Panc1 (cell line): ENCODE measurements around the gene GUCY1B1.

Experiments used
- POLR2AphosphoS5 ChIP-seq: IDR thresholded peaks from 2 replicates; pipeline ENCODE4 v1.6.1; 2012; ENCODE audit warnings: mild to moderate bottlenecking, low read depth, low read length, moderate library complexity
- SIN3A ChIP-seq: IDR thresholded peaks from 2 replicates; pipeline ENCODE4 v1.6.1; 2012; ENCODE audit warnings: low read depth, mild to moderate bottlenecking, low read length, moderate library complexity, borderline replicate concordance; ENCODE audit not compliant: insufficient read depth
- TF ChIP-seq, protein P1 (sequence below): fragments of 450-650 bp; IDR thresholded peaks from 2 replicates; pipeline ENCODE4 v1.5.1; 2017; ENCODE audit warnings: mild to moderate bottlenecking
- TF ChIP-seq, protein P2 (sequence below), 2 experiments: IDR thresholded peaks; 2 replicates each; pipeline ENCODE4 v1.6.1; 2011 to 2012; ENCODE audit warnings: low read depth in 2 of 2, control low read depth in 1 of 2, low read length in 1 of 2, mild to moderate bottlenecking in 1 of 2, moderate library complexity in 1 of 2; ENCODE audit not compliant: insufficient read depth in 1 of 2

GRCh38 chr4:155794589-155795236, 35.9 kb downstream of the GUCY1B1 start:
- TF ChIP-seq, protein P1, sequence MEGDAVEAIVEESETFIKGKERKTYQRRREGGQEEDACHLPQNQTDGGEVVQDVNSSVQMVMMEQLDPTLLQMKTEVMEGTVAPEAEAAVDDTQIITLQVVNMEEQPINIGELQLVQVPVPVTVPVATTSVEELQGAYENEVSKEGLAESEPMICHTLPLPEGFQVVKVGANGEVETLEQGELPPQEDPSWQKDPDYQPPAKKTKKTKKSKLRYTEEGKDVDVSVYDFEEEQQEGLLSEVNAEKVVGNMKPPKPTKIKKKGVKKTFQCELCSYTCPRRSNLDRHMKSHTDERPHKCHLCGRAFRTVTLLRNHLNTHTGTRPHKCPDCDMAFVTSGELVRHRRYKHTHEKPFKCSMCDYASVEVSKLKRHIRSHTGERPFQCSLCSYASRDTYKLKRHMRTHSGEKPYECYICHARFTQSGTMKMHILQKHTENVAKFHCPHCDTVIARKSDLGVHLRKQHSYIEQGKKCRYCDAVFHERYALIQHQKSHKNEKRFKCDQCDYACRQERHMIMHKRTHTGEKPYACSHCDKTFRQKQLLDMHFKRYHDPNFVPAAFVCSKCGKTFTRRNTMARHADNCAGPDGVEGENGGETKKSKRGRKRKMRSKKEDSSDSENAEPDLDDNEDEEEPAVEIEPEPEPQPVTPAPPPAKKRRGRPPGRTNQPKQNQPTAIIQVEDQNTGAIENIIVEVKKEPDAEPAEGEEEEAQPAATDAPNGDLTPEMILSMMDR = no peak
- TF ChIP-seq SIN3A (no peak), POLR2AphosphoS5 (no peak)
- TF ChIP-seq, protein P2, sequence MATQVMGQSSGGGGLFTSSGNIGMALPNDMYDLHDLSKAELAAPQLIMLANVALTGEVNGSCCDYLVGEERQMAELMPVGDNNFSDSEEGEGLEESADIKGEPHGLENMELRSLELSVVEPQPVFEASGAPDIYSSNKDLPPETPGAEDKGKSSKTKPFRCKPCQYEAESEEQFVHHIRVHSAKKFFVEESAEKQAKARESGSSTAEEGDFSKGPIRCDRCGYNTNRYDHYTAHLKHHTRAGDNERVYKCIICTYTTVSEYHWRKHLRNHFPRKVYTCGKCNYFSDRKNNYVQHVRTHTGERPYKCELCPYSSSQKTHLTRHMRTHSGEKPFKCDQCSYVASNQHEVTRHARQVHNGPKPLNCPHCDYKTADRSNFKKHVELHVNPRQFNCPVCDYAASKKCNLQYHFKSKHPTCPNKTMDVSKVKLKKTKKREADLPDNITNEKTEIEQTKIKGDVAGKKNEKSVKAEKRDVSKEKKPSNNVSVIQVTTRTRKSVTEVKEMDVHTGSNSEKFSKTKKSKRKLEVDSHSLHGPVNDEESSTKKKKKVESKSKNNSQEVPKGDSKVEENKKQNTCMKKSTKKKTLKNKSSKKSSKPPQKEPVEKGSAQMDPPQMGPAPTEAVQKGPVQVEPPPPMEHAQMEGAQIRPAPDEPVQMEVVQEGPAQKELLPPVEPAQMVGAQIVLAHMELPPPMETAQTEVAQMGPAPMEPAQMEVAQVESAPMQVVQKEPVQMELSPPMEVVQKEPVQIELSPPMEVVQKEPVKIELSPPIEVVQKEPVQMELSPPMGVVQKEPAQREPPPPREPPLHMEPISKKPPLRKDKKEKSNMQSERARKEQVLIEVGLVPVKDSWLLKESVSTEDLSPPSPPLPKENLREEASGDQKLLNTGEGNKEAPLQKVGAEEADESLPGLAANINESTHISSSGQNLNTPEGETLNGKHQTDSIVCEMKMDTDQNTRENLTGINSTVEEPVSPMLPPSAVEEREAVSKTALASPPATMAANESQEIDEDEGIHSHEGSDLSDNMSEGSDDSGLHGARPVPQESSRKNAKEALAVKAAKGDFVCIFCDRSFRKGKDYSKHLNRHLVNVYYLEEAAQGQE (IDR thresholded peaks at IDR 0.05; ENCODE audit: insufficient read depth in 1 of 2, low read depth in 2 of 2, low read length in 1 of 2) = no peak
